H1 (cell line): ENCODE measurements around the gene MYD88. TPM values are rescaled to one million over a fixed set of nuclear protein-coding genes. Genes with fewer than 3 reads are reported as not detected.

Experiments used
- BACH1 ChIP-seq: IDR thresholded peaks from 2 replicates; pipeline ENCODE4 v1.6.1; 2012; ENCODE audit warnings: low read length, improper control_type of control experiment
- BCL11A ChIP-seq, 2 experiments: IDR thresholded peaks; one replicate each; pipeline ENCODE4 v1.6.1; 2011; ENCODE audit warnings: low read depth in 2 of 2, low read length in 2 of 2, mild to moderate bottlenecking in 2 of 2
- polyA plus RNA-seq, 7 experiments: library from polyadenylated mRNA; depleted of rRNA in 3 of 7; stranded (reverse) in 5 of 7; unstranded in 2 of 7; fragments of >200 nt in 5 of 7; fragments of 200-250 nt in 2 of 7; gene quantifications; 1 replicate in 5 of 7; 2 replicates in 1 of 7; 4 replicates in 1 of 7; pipeline versions ENCODE4 v1.2.1 to v1.2.3, GENCODE V29; 2011 to 2013; ENCODE audit warnings: missing spikeins in 2 of 7, mixed read lengths in 2 of 7
- total RNA-seq: library from RNA; stranded (reverse); fragmentation: NEBNext Ultra II Directional; extraction: Animal tissue kit (Norgen Biotek cat#: 25700); gene quantifications from 2 replicates; pipeline ENCODE4 v1.2.1, GENCODE V29; 2021

MYD88 gene
- total and polyA plus RNA-seq, 2 of the 8 experiments (the other 6 are each of a cell fraction or from before 2014, with no cell fraction given) = 22.1 to 22.5 TPM

DNA sequence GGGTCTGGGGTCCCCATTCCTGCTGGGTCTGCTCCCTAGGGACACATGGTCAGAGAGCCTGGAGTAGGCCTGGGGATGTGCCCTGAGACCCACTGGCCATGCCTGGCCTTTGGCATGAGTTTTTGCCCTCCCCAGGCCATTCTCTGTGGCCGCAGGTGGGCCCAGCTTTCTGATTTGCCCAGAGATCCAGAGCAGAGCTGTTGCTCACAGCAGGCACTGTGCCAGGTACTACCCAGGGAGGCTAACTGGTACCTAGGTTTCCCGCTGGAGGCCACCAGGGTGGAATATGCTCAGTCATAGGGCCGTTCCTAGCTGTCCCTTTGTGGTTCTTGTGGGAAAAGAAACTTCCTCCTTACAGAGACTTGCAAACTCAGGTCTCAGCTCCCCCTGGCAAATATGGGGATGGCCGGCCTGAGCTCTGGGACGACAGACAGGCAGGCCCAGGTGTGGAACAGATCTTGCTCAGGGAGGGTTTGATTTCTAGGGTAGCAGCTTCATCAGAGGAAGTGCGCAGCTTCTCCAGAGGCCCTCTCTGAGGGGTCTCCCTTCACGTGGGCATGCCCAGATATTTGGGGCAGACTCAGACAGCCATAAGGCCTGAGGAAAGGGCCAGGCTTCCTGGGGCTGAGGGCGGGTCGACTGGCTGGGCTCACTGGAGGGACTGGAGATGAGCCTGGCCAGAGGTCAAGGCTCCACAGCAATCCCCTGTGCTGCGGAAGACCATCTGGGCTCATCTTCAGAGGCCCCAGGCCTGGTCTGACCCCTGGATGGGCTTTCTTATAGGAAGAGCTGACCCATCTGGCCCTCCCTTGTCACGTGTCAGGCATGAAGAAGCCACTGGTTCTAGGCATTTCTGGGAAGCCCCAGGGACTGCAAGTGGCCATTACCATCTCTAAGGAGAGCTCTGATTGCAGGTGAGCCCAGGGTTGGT is 29.5 kb upstream of the MYD88 start (continued):
- TF ChIP-seq BACH1 = no peak
- no peak for TF ChIP-seq BCL11A (IDR thresholded peaks at IDR 0.05; ENCODE audit: low read depth in 2 of 2, low read length in 2 of 2)
